ENCODE measurements around the gene LMTK3. TPM values are rescaled to one million over a fixed set of nuclear protein-coding genes. Genes with fewer than 3 reads are reported as not detected.

The LMTK3 gene
- total and polyA plus RNA-seq, 2 of the 13 experiments (the other 11 are each of a cell fraction or from before 2014, with no cell fraction given) = 0.18 to 0.29 TPM

DNA sequence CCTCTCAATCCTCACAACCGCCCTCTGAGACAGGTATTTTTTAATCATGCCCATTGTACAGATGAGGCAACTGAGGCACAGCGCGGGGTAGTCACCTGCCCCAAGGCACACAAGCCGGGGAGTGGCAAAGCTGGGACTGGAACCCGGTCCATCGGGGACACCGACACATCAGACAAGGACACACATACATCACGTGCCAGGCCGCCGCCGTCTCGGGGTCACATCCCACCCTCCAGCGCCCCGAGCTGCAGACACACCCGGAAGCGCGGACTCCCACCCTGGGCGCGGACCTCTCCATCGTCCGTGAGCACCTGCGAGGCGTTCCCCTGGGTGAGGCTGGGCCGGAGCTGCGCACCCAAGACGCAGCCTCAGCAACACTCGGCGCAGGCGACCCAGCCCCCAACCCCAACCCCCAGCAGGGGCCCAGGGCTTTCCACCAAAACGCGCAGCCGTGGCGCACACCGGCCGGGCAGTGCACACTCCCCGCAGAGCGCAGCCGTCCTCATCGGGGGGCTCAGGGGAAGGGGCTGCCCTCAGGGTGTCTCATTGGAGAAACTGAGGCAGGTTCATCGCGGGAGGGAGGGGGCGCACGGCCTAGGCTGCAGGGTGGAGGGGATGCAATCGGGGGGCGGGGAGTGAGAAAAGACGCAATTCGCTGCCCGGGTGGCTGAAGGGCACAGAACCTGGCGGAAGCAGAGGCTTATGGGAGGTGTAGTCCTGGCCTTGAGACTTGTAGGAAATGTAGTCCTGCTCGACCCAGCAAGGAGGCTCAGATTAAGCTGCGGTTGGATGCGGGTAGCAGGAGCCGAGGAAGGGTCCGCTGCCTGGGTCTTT, 1.9 kb upstream of the LMTK3 start (continued):
- TF ChIP-seq, protein P1, sequence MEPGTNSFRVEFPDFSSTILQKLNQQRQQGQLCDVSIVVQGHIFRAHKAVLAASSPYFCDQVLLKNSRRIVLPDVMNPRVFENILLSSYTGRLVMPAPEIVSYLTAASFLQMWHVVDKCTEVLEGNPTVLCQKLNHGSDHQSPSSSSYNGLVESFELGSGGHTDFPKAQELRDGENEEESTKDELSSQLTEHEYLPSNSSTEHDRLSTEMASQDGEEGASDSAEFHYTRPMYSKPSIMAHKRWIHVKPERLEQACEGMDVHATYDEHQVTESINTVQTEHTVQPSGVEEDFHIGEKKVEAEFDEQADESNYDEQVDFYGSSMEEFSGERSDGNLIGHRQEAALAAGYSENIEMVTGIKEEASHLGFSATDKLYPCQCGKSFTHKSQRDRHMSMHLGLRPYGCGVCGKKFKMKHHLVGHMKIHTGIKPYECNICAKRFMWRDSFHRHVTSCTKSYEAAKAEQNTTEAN (CRISPR knock-in tag; conservative IDR thresholded peaks at IDR 0.05) = no peak
- TF ChIP-seq ZNF572 (CRISPR knock-in tag; IDR thresholded peaks at IDR 0.05) (peak; percentile 28; the same call in 1 of the 2 replicates), ZSCAN21 (CRISPR knock-in tag; IDR thresholded peaks at IDR 0.05; ENCODE audit: borderline replicate concordance) (no peak), ZNF720 (CRISPR knock-in tag; IDR thresholded peaks at IDR 0.05) (no peak), ETV5 (CRISPR knock-in tag; IDR thresholded peaks at IDR 0.05; ENCODE audit: borderline replicate concordance) (peak; percentile 53; the same call in 1 of the 2 replicates), KAT8 (CRISPR knock-in tag; IDR thresholded peaks at IDR 0.05) (peak; percentile 19; the same call in 1 of the 2 replicates), THAP11 (CRISPR knock-in tag; IDR thresholded peaks at IDR 0.05) (peak; percentile 99), RXRA (CRISPR knock-in tag; IDR thresholded peaks at IDR 0.05) (0 out of 2 replicates have a peak, but pooled peaks have one; percentile 9)

GRCh38 chr19:48512504-48513288, 1.1 kb upstream of the LMTK3 start:
- in situ Hi-C loops (cut with HindIII; ENCODE audit: extremely low pct_ligation_motif_present, low pct_unique_long_range_greater_than_20kb) = no loop called here
- no peak overlapping the region for H3K27ac ChIP-seq (ENCODE audit: extremely low read length, insufficient read depth, low read length)
- TF ChIP-seq MNT (IDR thresholded peaks at IDR 0.05) (0 out of 2 replicates have a peak, but pooled peaks have one; percentile 16), ZBTB20 (CRISPR knock-in tag; IDR thresholded peaks at IDR 0.05; ENCODE audit: borderline replicate concordance, low read depth) (no peak), TSC22D2 (CRISPR knock-in tag; IDR thresholded peaks at IDR 0.05; ENCODE audit: borderline replicate concordance) (no peak), ZNF589 (CRISPR knock-in tag; conservative IDR thresholded peaks at IDR 0.05) (0 out of 2 replicates have a peak, but pooled peaks have one; percentile 13), REL (CRISPR knock-in tag; conservative IDR thresholded peaks at IDR 0.05) (peak; percentile 43; the same call in 1 of the 2 replicates), ZNF34 (CRISPR knock-in tag; IDR thresholded peaks at IDR 0.05; ENCODE audit: borderline replicate concordance) (0 out of 2 replicates have a peak, but pooled peaks have one; percentile 39), ZNF672 (CRISPR knock-in tag; IDR thresholded peaks at IDR 0.05) (peak; percentile 30; the same call in 1 of the 2 replicates), GATAD1 (CRISPR knock-in tag; IDR thresholded peaks at IDR 0.05) (0 out of 2 replicates have a peak, but pooled peaks have one; percentile 1), RAD51 (IDR thresholded peaks at IDR 0.05; ENCODE audit: borderline replicate concordance) (0 out of 2 replicates have a peak, but pooled peaks have one; percentile 22)

More at GRCh38 chr19:48512504-48513288, 1.1 kb upstream of the LMTK3 start:
- Histone ChIP-seq H3K36me3 (replicated peaks in 1 of 2; ENCODE audit: control insufficient read depth in 1 of 2, insufficient read depth in 2 of 2, low read length in 2 of 2) (no peaks in the 10 kb centered on the region), H3K4me1 (ENCODE audit: insufficient read depth, low read length) (peaks cover 30% of the 10 kb centered on the region), H3K27me3 (ENCODE audit: control insufficient read depth in 1 of 2, insufficient read depth in 2 of 2, low read length in 2 of 2) (peaks cover 7 to 38% of the 10 kb centered on the region in 2 experiments; a peak in 4 of 5 replicates), H2AFZ (ENCODE audit: low read length) (no peak overlapping the region), H3K4me2 (ENCODE audit: low read depth, low read length) (peak overlapping the region; percentile 84), H3K9me3 (ENCODE audit: low read length) (no peaks in the 10 kb centered on the region), H4K20me1 (ENCODE audit: insufficient read depth, low read length) (no peaks in the 10 kb centered on the region), H3K4me3 (replicated peaks in 1 of 3; ENCODE audit: insufficient read depth in 1 of 3, low read depth in 2 of 3, low read length in 3 of 3) (peak overlapping the region; percentile 68 to 84 (median 72); a peak in 4 of 6 replicates), H3K79me2 (ENCODE audit: insufficient read depth, low read length) (no peaks in the 10 kb centered on the region), H3K9ac (ENCODE audit: insufficient read depth, low read depth, low read length) (no peak overlapping the region)
- POLR2A ChIA-PET = no interaction called here
- ATAC-seq (no peak), DNase-seq (ENCODE audit: low spot score) (no peak), FAIRE-seq (no peak)
- BruUV-seq (replicated peaks) = no TSS peak
- CTCF ChIA-PET (ENCODE audit: low intra/inter-chr PET ratio, low total read pairs) = no interaction called here
- 35% methylated on average over 19 of the region's 19 CpGs for WGBS (ENCODE audit: low lambda C conversion rate)
- intact Hi-C loops (cut with micrococcal nuclease; ENCODE audit: unreplicated experiment) = no loop called here

All from HepG2 (cell line).